Left cardiac atrium (tissue), 4 donors: ENCODE data around the gene CRYBG2. TPM values are rescaled to one million over a fixed set of nuclear protein-coding genes. Genes with fewer than 3 reads are reported as not detected.

ENCODE experiments used
- ATAC-seq, 2 donors: fragments of 200-7000 bp; cut with Tn5 transposase; one replicate each; pipeline ENCODE4 v1.9.1; 2020; ENCODE audit warnings: mild to moderate bottlenecking in 2 of 2, moderate library complexity in 2 of 2
- DNase-seq: peaks from one replicate; pipeline ENCODE4 v3.0.0-alpha.2; 2020
- intact Hi-C, 2 donors: fragments of 100-400 bp; cut with DNase I; formaldehyde crosslinking; loops; one replicate each; pipeline versions ENCODE4 v1.14.1 to v1.15.1; 2022 to 2023
- total RNA-seq, 2 donors: library from RNA; stranded (reverse); fragmentation: NEBNext Ultra II Directional; extraction: Animal tissue kit (Norgen Biotek cat#: 25700); gene quantifications; one replicate each; pipeline ENCODE4 v1.2.1, GENCODE V29; 2021
- donor health status: DM: no; HTN: yes; CAD: no.
- donor health status: DM: no; HTN: yes; CAD: no; lungs with severe emphysema.
- donor health status: DM: yes; HTN: yes; CAD: no.
- donor health status: Dilated cardiomyopathy.

Gene CRYBG2
- total RNA-seq, 2 donors from 2014 or later: not detected

GRCh38 chr1:26277719-26278118 is 76.2 kb downstream of the CRYBG2 start:
- ATAC-seq: no peak
- intact Hi-C loops: loop anchor here in 1 of 2 donors (10.0 kb wide), 1 partner anchor 47 kb away; no protein-coding TSS in a partner anchor
- DNase-seq: no peak

DNA sequence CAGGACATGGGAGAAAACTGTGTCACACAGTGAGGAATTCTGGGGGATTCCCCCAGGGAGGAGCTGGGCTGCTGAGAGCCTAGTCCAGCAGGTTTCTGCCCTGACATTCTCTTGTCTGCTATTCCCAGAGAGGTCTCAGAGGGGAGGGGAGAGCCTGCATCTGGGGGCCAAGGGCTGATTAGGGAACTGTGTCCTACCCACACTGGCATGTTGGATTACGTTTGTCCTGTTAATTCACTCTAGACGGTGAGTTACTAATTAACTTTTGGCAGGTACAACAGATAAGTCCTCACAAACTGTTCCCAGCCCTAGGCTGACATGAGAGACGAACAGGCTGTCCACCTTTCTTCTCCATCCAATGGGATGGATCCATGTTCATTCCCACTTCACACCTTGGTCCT is 76.7 kb downstream of the CRYBG2 start:
- intact Hi-C loops: loop anchor here in 1 of 2 donors (10.0 kb wide), 1 partner anchor 48 kb away; no protein-coding TSS in a partner anchor
- ATAC-seq (no peak), DNase-seq (no peak)

- ATAC-seq: no peak
- no peak for DNase-seq
- intact Hi-C loops: loop anchor here in 1 of 2 donors (10.0 kb wide), 1 partner anchor 48 kb away; no protein-coding TSS in a partner anchor
Observed at GRCh38 chr1:26276432-26276838, 77.5 kb downstream of the CRYBG2 start.

DNA sequence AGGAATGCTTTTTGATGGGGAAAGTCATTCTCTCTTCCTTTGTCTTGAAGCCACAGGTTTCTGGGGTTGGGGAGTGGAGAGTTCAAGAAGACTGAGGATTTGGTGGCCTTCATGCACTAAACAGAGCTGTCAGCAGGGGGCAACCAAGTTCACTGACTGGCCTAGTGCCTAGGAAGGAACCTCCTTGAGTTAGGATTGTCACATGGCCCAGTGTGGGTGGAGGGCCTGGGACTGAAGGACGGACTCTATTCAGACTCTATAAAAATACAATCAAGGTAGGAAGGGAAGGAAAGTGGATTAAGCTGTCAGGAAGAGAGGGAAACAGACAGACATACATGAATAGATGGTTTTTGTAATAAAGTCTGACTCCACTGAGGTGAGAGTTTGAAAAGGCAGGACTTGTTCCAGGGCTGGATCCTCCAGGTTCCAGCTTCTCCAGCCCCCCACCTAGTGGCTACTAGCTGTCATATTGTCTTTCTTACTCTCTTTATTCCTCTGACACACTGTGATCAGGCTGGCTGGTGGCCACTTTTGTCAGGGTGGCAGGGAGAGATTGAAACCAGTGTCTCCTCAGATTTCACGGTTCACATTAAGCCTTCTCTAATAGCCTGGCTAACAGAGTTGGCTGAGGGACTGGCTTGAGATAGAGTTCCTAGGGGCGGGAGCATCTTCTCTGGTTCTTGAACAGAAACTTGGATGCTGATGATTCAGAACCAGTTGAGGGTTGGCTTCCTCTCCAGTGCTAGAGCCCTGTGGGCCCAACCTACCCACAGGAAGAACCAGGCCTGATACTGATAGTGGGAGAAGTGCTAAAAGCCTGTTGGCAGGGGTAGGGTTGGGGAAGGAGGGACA is 78.1 kb downstream of the CRYBG2 start:
- intact Hi-C loops: loop anchor here (2.0 to 10.0 kb wide), 2 partner anchors 45 to 49 kb away; no protein-coding TSS in a partner anchor
- peak; percentile 87 for DNase-seq
- peak; percentile 73 to 85 for ATAC-seq

DNA sequence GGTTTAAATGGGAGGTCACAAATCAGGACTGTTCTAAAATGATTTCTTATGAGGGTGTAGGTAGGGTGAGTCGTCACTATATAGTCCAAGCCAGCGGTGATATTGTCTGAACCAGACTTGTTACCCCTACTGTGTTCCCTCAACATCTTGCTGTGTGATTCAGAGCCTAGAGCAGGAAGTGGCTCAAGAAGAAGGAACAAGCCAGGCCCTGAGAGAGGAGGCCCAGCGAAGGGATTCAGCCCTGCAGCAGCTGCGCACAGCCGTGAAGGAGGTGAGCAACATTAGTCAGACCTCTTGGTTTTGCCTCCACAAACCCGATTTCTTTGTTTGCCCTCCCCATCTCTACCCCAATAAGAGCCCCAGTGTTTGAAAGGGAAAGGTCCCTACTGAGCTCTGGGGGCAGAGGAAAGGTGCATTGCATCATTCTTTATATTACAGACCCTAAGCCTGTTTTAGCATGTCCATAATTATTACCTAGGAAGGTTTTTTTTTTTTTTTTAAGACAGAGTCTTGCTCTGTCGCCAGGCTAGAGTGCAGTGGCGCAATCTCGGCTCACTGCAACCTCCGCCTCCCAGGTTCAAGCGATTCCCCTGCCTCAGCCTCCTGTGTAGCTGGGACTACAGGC is 79.0 kb downstream of the CRYBG2 start:
- intact Hi-C loops: loop anchor here (2.0 to 10.0 kb wide), 2 partner anchors 46 to 50 kb away; no protein-coding TSS in a partner anchor
- DNase-seq (no peak), ATAC-seq (no peak)

Other genes with a start within 250 kb of the CRYBG2 start
- 1 to 10 TPM; 3.3 to 4.7 TPM for gene PDIK1L, start 242.3 kb downstream of the CRYBG2 start, total RNA-seq
- gene FAM110D, start 195.1 kb downstream of the CRYBG2 start, total RNA-seq: 1 to 10 TPM; 5.2 to 5.3 TPM
- gene C1orf232, start 185.2 kb downstream of the CRYBG2 start, total RNA-seq: not detected
- gene ZNF593, start 184.2 kb downstream of the CRYBG2 start, total RNA-seq: 10 to 100 TPM; 13.4 to 24.3 TPM
- not detected for gene ZNF593OS, start 182.3 kb downstream of the CRYBG2 start, total RNA-seq
- gene CNKSR1, start 176.6 kb downstream of the CRYBG2 start, total RNA-seq: under 1 TPM; 0.60 to 0.85 TPM
- gene CATSPER4, start 163.5 kb downstream of the CRYBG2 start, total RNA-seq: not detected
- gene CEP85, start 119.9 kb downstream of the CRYBG2 start, total RNA-seq: 10 to 100 TPM; 17.7 to 38.6 TPM
- gene SH3BGRL3, start 74.0 kb downstream of the CRYBG2 start, total RNA-seq: 10 to 100 TPM; 90.6 to 93.9 TPM
- gene UBXN11, start 47.5 kb downstream of the CRYBG2 start, total RNA-seq: 10 to 100 TPM; 14.5 to 15.7 TPM
- 10 to 100 TPM in 1 of 2 donors, 1 to 10 TPM in 1; 5.5 to 14.3 TPM for gene CD52, start 36.2 kb downstream of the CRYBG2 start, total RNA-seq
- under 1 TPM in 1 of 2 donors, not detected in 1; 0.35 TPM for gene ZNF683, start 18.6 kb upstream of the CRYBG2 start, total RNA-seq
- gene LIN28A, start 56.7 kb upstream of the CRYBG2 start, total RNA-seq: under 1 TPM in 1 of 2 donors, not detected in 1; 0.15 TPM
- 10 to 100 TPM; 44.7 to 49.6 TPM for gene DHDDS, start 78.2 kb upstream of the CRYBG2 start, total RNA-seq
- 100 to 1,000 TPM; 125 to 165 TPM for gene HMGN2, start 118.3 kb upstream of the CRYBG2 start, total RNA-seq
- gene RPS6KA1, start 175.6 kb upstream of the CRYBG2 start, total RNA-seq: 1 to 10 TPM; 7.4 to 9.3 TPM